KMS-11 (cell line): Measurements from ENCODE around the gene SND1.

Experiments
- H2AFZ ChIP-seq: fragments of 200-600 bp; sonication (generic); 2 replicates; pipeline ENCODE4 v1.6.1; 2016; ENCODE audit warnings: antibody characterized with exemption, mixed run types, low read depth
- H3K27ac ChIP-seq: fragments of 200-600 bp; sonication (generic); 2 replicates; pipeline ENCODE4 v1.6.1; 2016; ENCODE audit warnings: mild to moderate bottlenecking, mixed run types
- H3K27me3 ChIP-seq: fragments of 200-600 bp; sonication (generic); 2 replicates; pipeline ENCODE4 v1.6.1; 2017; ENCODE audit warnings: mild to moderate bottlenecking, low read depth, mixed run types, moderate library complexity; ENCODE audit not compliant: insufficient read depth
- H3K36me3 ChIP-seq: fragments of 200-600 bp; sonication (generic); 2 replicates; pipeline ENCODE4 v1.6.1; 2017; ENCODE audit warnings: mild to moderate bottlenecking, mixed run types; ENCODE audit not compliant: insufficient read depth
- H3K4me1 ChIP-seq: fragments of 200-600 bp; sonication (generic); 2 replicates; pipeline ENCODE4 v1.6.1; 2016; ENCODE audit warnings: mild to moderate bottlenecking, low read depth, mixed run types; ENCODE audit not compliant: poor library complexity, severe bottlenecking
- H3K4me2 ChIP-seq: fragments of 200-600 bp; sonication (generic); 2 replicates; pipeline ENCODE4 v1.7.0; 2016; ENCODE audit warnings: mild to moderate bottlenecking, mixed run types
- H3K4me3 ChIP-seq: fragments of 200-600 bp; sonication (generic); IDR thresholded peaks from 2 replicates; pipeline ENCODE4 v1.6.1; 2017; ENCODE audit warnings: low read depth, low read length, mixed read lengths; ENCODE audit not compliant: insufficient read depth
- H3K79me2 ChIP-seq: fragments of 200-600 bp; sonication (generic); 2 replicates; pipeline ENCODE4 v1.6.1; 2016; ENCODE audit warnings: low read depth, mixed run types; ENCODE audit not compliant: insufficient read depth
- H3K9ac ChIP-seq: fragments of 200-600 bp; sonication (generic); 2 replicates; pipeline ENCODE4 v1.6.1; 2016; ENCODE audit warnings: mild to moderate bottlenecking, mixed run types
- H4K20me1 ChIP-seq: fragments of 200-600 bp; sonication (generic); 2 replicates; pipeline ENCODE4 v1.6.1; 2016; ENCODE audit warnings: mild to moderate bottlenecking, mixed run types; ENCODE audit not compliant: insufficient read depth
- TF ChIP-seq, protein P1 (sequence below): fragments of 200-600 bp; sonication (generic); conservative IDR thresholded peaks from 2 replicates; pipeline ENCODE4 v1.6.1; 2017; ENCODE audit warnings: low read depth, mild to moderate bottlenecking, antibody characterized with exemption, low read length, moderate library complexity, mixed read lengths

The SND1 gene

DNA sequence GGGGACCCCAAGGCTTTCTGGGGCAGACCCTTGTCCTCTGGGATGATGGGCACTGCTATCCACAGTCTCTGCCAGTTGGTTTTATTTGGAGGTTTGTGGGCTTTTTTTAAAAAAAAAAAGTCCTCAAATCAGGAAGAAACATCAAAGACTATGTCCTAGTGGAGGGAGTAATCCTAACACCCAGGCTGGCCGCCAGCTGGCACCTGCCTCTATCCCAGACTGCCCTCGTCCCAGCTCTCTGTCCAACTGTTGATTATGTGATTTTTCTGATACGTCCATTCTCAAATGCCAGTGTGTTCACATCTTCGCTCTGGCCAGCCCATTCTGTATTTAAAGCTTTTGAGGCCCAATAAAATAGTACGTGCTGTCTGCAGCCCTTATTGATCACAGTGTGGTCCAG lies 440.2 kb downstream of the SND1 start:
- H3K27me3 ChIP-seq = no peaks in the 10 kb centered on the region
- H4K20me1 ChIP-seq = no peaks in the 10 kb centered on the region
- H3K4me3 ChIP-seq = no peak overlapping the region
- no peak overlapping the region for H2AFZ ChIP-seq
- no peaks in the 10 kb centered on the region for H3K79me2 ChIP-seq
- H3K4me2 ChIP-seq = no peak overlapping the region
- TF ChIP-seq, protein P1, sequence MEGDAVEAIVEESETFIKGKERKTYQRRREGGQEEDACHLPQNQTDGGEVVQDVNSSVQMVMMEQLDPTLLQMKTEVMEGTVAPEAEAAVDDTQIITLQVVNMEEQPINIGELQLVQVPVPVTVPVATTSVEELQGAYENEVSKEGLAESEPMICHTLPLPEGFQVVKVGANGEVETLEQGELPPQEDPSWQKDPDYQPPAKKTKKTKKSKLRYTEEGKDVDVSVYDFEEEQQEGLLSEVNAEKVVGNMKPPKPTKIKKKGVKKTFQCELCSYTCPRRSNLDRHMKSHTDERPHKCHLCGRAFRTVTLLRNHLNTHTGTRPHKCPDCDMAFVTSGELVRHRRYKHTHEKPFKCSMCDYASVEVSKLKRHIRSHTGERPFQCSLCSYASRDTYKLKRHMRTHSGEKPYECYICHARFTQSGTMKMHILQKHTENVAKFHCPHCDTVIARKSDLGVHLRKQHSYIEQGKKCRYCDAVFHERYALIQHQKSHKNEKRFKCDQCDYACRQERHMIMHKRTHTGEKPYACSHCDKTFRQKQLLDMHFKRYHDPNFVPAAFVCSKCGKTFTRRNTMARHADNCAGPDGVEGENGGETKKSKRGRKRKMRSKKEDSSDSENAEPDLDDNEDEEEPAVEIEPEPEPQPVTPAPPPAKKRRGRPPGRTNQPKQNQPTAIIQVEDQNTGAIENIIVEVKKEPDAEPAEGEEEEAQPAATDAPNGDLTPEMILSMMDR = no peak
- H3K4me1 ChIP-seq = no peaks in the 10 kb centered on the region
- H3K27ac ChIP-seq = no peak overlapping the region
- peaks cover 6% of the 10 kb centered on the region; the same call in 1 of the 2 replicates for H3K36me3 ChIP-seq
- no peak overlapping the region for H3K9ac ChIP-seq

- Histone ChIP-seq H3K36me3 (peaks cover 1% of the 10 kb centered on the region; the same call in 1 of the 2 replicates), H3K79me2 (no peaks in the 10 kb centered on the region), H3K4me3 (no peak overlapping the region), H3K4me2 (no peak overlapping the region), H3K9ac (no peak overlapping the region), H3K27ac (no peak overlapping the region), H3K4me1 (no peaks in the 10 kb centered on the region), H3K27me3 (no peaks in the 10 kb centered on the region), H4K20me1 (no peaks in the 10 kb centered on the region), H2AFZ (no peak overlapping the region)
- TF ChIP-seq, protein P1 = no peak
These were observed 441.9 kb downstream of the SND1 start for GRCh38 chr7:128093614-128094570.

GRCh38 chr7:128094686-128095085 lies 442.7 kb downstream of the SND1 start:
- Histone ChIP-seq H4K20me1 (no peaks in the 10 kb centered on the region), H3K4me1 (no peaks in the 10 kb centered on the region), H3K27me3 (no peaks in the 10 kb centered on the region), H3K4me2 (no peak overlapping the region), H3K36me3 (no peaks in the 10 kb centered on the region; the same call in 1 of the 2 replicates), H2AFZ (no peak overlapping the region), H3K27ac (no peak overlapping the region), H3K9ac (no peak overlapping the region), H3K4me3 (no peak overlapping the region), H3K79me2 (no peaks in the 10 kb centered on the region)
- TF ChIP-seq, protein P1 = no peak

DNA sequence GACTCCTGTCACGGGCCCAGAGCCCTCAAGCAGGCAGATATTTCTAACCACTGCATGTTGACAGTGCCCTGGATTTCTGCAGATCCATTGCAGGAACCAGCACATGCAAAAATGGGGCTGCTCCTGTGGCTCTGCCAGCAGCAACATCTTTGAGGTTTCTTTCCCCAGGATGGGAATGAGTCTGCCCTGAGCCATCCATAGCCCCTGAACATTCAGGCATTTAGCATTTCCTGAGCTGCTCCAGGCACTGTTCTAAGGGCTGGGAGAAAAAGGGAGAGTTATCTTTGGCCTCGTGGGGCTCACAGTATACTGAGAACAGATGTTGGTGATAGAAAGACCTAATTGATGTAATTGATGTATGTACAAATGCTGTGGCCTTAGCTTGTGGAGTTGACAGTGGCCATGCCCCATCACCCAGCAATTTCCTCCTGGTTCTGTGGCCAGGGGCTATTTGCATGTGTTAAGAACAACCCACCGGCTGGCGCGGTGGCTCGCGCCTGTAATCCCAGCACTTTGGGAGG lies 445.3 kb downstream of the SND1 start:
- no peaks in the 10 kb centered on the region for H3K4me1 ChIP-seq

More for the DNA sequence above, 445.3 kb downstream of the SND1 start:
- Histone ChIP-seq H3K27me3 (no peaks in the 10 kb centered on the region), H3K9ac (no peak overlapping the region), H2AFZ (no peak overlapping the region), H4K20me1 (no peaks in the 10 kb centered on the region), H3K36me3 (no peaks in the 10 kb centered on the region), H3K4me3 (no peak overlapping the region), H3K4me2 (no peak overlapping the region), H3K27ac (no peak overlapping the region), H3K79me2 (no peaks in the 10 kb centered on the region)
- TF ChIP-seq, protein P1 = no peak
